Activated B cell treated with CpG ODN at 0.5 μM for 24 hours (primary cell): ENCODE measurements around the gene KIAA1217. TPM values are rescaled to one million over a fixed set of nuclear protein-coding genes. Genes with fewer than 3 reads are reported as not detected.

Source experiments
- ATAC-seq: fragments of 200-7000 bp; cut with Tn5 transposase; one replicate; pipeline ENCODE4 v1.10.0; 2021; ENCODE audit warnings: low read depth, mild to moderate bottlenecking, moderate library complexity
- CTCF ChIA-PET: fragments of 350-600 bp; sonication (Branson Sonifier 250); formaldehyde crosslinking; loops from one replicate; lab custom pipeline; 2021; ENCODE audit warnings: antibody characterized with exemption; lab: Charles Lee
- POLR2A ChIA-PET: fragments of 350-600 bp; sonication (Branson Sonifier 250); formaldehyde crosslinking; loops from one replicate; lab custom pipeline; 2021; ENCODE audit warnings: antibody characterized with exemption; lab: Charles Lee
- DNase-seq: peaks from one replicate; pipeline ENCODE4 v3.0.0; 2022
- H3K27ac Mint-ChIP-seq: one replicate; pipeline ENCODE4 v1.8.0; 2020; ENCODE audit warnings: mixed read lengths
- H3K27me3 Mint-ChIP-seq: one replicate; pipeline ENCODE4 v1.8.0; 2021; ENCODE audit warnings: mixed read lengths
- H3K36me3 Mint-ChIP-seq: one replicate; pipeline ENCODE4 v1.8.0; 2021; ENCODE audit warnings: low read depth, mixed read lengths
- H3K4me1 Mint-ChIP-seq: one replicate; pipeline ENCODE4 v1.8.0; 2021; ENCODE audit warnings: mixed read lengths
- H3K4me3 Mint-ChIP-seq: one replicate; pipeline ENCODE4 v1.8.0; 2020; ENCODE audit warnings: mild to moderate bottlenecking, mixed read lengths
- H3K9me3 Mint-ChIP-seq: one replicate; pipeline ENCODE4 v1.8.0; 2020; ENCODE audit warnings: mixed read lengths
- CTCF ChIP-seq: fragments of 200-600 bp; IDR thresholded peaks from one replicate; pipeline ENCODE4 v1.8.0; 2022; ENCODE audit warnings: antibody characterized with exemption, mild to moderate bottlenecking
- intact Hi-C: fragments of 100-400 bp; cut with micrococcal nuclease; formaldehyde crosslinking; loops from one replicate; pipeline ENCODE4 v1.15.1; 2024
- total RNA-seq: library from RNA; stranded (reverse); gene quantifications from 2 replicates; pipeline ENCODE4 v1.2.3, GENCODE V29; 2022

KIAA1217 gene
- total RNA-seq, 1 donor from 2014 or later: 0.71 TPM

GRCh38 chr10:24569330-24569796 lies 360.4 kb downstream of the KIAA1217 start:
- intact Hi-C loops: no loop called here
- H3K4me1 Mint-ChIP-seq: no peaks in the 10 kb centered on the region
- POLR2A ChIA-PET: no interaction called here
- H3K9me3 Mint-ChIP-seq: no peaks in the 10 kb centered on the region
- no peaks in the 10 kb centered on the region for H3K36me3 Mint-ChIP-seq
- peaks cover 10% of the 10 kb centered on the region for H3K27me3 Mint-ChIP-seq
- H3K27ac Mint-ChIP-seq: no peak overlapping the region
- H3K4me3 Mint-ChIP-seq: no peak overlapping the region
- CTCF ChIA-PET: no interaction called here
- TF ChIP-seq CTCF: no peak
- ATAC-seq (no peak), DNase-seq (no peak)

GRCh38 chr10:24569828-24570657 lies 361.1 kb downstream of the KIAA1217 start:
- Mint-ChIP-seq H3K27me3 (peaks cover 10% of the 10 kb centered on the region), H3K36me3 (no peaks in the 10 kb centered on the region), H3K9me3 (no peaks in the 10 kb centered on the region), H3K4me3 (no peak overlapping the region), H3K4me1 (no peaks in the 10 kb centered on the region), H3K27ac (no peak overlapping the region)
- intact Hi-C loops: no loop called here
- no peak for DNase-seq
- TF ChIP-seq CTCF: no peak
- POLR2A ChIA-PET: no interaction called here
- ATAC-seq: no peak
- CTCF ChIA-PET: interaction anchor here (0.6 kb wide), 1 partner anchor 47 kb away, joined by 3 read pairs; no protein-coding TSS in a partner anchor

GRCh38 chr10:24570658-24571426 lies 361.9 kb downstream of the KIAA1217 start:
- no peak for ATAC-seq
- ChIA-PET CTCF (no interaction called here), POLR2A (no interaction called here)
- intact Hi-C loops: no loop called here
- Mint-ChIP-seq H3K27ac (no peak overlapping the region), H3K4me3 (no peak overlapping the region), H3K9me3 (no peaks in the 10 kb centered on the region), H3K27me3 (peaks cover 10% of the 10 kb centered on the region), H3K36me3 (no peaks in the 10 kb centered on the region), H3K4me1 (no peaks in the 10 kb centered on the region)
- no peak for DNase-seq
- TF ChIP-seq CTCF: no peak

GRCh38 chr10:24571870-24572450 lies 363.0 kb downstream of the KIAA1217 start:
- Mint-ChIP-seq H3K4me3 (no peak overlapping the region), H3K36me3 (no peaks in the 10 kb centered on the region), H3K27me3 (peaks cover 10% of the 10 kb centered on the region), H3K27ac (no peak overlapping the region), H3K4me1 (no peaks in the 10 kb centered on the region), H3K9me3 (peaks cover 6% of the 10 kb centered on the region)
- intact Hi-C loops: no loop called here
- no peak for ATAC-seq
- no peak for DNase-seq
- no peak for TF ChIP-seq CTCF
- CTCF ChIA-PET: no interaction called here
- POLR2A ChIA-PET: no interaction called here

- ChIA-PET CTCF (interaction anchor here (0.6 kb wide), 1 partner anchor 12 kb away, joined by 3 read pairs; no protein-coding TSS in a partner anchor), POLR2A (no interaction called here)
- H3K27ac Mint-ChIP-seq: no peak overlapping the region
- no peaks in the 10 kb centered on the region for H3K4me1 Mint-ChIP-seq
- H3K36me3 Mint-ChIP-seq: no peaks in the 10 kb centered on the region
- ATAC-seq: no peak
- H3K4me3 Mint-ChIP-seq: no peak overlapping the region
- H3K9me3 Mint-ChIP-seq: peaks cover 9% of the 10 kb centered on the region
- H3K27me3 Mint-ChIP-seq: peaks cover 10% of the 10 kb centered on the region
- no peak for DNase-seq
- TF ChIP-seq CTCF: no peak
- intact Hi-C loops: no loop called here
Measured at GRCh38 chr10:24574161-24574560, 365.2 kb downstream of the KIAA1217 start.
